ENCODE measurements around the gene ARMC12.

The ARMC12 gene

DNA sequence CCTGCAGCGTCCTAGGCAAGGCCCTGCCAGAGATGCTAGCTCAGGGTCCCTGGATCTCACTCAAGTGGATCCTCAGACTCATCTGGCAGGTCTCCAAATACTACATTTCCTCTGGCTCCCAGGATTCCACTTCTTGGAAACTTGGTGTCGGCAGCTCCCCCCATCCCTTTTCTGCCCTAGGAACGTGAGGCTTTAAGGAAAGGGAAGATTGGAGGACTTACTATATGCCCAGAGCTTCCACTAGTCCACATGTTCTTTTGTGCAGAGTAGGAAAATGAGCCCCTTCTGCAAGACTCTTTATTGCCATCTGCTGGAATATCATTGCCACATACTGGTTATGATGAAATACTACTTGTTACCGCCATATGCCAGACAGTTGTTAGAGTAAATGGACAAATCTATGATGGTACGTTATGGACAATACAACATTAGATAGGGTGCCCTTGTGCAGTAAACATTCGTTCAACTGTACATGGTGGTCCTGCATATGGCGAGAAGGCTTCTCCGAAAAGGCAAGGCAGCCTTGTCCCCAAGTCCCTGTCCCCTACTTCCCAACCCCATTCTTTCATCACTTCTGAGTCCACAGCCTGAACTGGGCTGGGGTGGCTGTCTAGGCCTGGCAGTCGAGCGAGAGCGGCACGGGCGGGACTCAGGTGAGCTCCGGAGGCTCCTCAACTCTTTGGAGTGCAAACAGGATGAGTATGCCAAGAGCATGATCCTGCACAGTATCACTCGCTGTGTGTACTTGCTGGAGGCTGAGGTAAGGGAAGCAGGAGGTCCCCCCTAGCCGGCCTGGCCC lies 780 bp downstream of the ARMC12 start:
- no peak for DNase-seq

DNA sequence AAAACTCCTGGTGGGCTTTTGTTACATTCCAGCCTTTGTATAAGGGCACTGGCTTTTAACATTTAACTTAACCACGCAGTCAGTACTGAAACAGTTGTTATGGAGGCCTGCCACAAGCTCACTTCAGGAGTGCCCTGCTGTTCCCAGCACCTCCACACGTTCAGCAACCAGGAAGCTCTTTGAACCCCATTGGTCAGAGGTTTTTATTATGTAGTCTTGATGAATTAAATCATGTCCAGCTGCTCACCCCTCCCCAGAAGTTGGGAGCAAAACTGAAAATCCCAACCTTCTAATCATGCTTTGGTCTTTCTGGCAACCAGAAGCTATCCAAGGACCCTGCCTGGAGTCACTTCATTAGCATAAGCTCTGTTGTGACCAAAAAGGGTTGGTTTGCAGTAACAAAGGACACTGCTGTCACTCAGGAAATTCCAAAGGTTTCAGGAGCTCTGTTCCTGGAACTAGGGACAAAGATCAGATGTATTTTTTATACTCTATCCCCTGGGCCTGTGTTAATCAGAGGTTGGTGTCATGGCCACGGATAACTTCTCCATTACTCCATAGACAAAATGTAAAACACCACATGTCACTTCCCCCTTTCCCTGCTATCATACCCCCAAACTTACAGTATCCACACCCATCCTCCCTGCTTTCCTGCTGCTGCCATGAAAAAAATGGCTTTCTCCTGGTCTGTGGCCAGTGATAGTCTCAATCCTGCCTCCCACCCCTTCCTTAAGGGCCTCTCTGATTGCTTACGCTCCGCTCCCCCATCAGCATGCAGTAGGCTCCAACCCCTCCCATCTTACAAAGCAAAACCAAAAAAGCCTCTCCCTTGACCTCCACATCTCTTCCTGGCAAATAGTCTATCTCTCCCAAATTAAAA lies 3.1 kb downstream of the ARMC12 start:
- DNase-seq, result no peak

DNA sequence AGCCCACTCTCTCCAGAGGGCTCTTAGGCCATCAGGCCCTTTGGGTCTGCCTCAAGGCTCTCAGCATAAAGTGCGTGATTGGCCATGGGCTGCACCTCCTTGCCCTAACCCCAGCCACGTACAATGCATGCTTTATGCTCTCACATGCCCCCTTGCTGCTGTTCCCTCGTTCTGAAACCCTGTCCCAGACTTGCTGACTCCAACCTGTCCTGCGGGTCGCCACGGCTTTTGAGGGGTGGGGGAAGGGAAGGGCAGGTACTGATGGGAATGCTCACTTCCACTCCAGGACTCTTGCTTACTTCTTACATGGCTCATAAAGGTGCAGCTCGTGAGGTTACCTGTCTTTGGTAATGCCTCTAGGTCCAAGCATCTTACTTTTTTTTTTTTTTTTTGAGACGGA lies 6.0 kb downstream of the ARMC12 start:
- DNase-seq, result no peak

DNA sequence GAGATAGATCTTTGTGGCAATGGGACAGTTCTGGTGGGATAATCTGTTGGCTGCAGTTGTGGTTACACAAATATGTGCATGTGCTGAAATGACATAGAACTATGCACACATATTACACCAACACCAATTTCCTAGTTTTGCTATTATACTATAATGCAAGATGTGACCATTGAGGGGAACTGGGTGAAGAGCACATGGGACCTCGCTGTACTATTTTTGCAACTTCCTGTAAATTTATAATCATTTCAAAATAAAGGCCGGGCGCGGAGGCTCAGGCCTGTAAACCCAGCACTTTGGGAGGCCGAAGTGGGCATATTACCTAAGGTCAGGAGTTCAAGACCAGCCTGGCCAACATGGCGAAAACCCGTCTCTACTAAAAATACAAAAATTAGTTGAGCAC lies 8.7 kb downstream of the ARMC12 start:
- DNase-seq, result no peak

DNA sequence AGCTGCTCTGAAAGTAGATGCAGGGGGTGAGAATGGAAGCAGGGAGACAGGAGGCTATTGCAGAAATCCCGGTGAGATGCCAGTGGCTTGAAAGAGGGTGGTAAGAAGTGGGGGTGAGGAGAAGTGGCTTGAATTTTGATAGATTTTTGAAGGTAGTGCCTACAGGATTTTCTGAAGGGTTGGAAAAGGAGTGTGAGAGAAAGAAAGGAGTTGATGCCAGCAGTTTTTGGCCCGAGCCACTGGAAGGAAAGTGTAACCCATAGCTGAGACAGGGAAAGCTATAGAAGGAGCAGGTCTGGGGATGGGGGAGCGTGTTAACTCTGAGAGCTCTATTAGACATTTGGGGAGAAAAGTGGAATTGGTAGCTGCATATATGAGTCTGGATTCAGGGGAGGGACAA lies 9.7 kb downstream of the ARMC12 start:
- DNase-seq, result no peak

DNA sequence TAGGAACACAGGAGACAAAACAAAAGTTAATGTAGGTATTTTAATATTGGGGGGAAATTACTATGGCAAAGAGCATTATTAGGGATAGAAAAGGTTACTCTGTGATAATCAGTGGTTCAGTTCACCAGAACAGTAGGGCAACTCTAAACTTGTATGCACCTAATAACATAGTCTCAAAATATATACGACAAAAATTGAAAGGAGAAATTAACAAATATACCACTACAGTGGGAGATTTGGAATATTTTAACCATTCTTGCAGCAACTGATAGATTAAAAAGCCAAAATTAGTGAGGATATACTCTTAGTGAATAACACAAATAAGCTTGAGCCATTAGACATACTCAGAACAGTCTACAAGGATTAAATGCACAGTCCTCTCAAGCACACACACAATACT lies 11.0 kb downstream of the ARMC12 start:
- no peak for DNase-seq

DNA sequence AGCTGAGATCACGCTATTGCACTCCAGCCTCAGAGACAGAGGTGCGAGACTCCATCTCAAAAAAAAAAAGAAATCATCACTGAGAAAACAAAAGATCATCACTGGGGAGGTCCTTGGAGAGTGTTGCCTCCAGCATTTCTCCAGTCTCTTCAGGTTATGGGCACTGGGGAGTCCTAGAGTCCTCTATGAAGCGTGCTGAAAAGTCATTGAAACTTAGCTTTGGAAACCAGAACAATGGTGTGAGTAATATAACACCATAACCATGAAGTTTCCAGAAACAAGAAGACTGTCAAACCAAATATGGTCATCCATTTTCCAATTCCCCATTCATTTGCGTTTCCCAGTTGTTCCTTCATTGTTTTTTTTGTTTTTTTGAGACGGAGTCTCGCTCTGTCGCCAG lies 13.7 kb downstream of the ARMC12 start:
- DNase-seq, result no peak

DNA sequence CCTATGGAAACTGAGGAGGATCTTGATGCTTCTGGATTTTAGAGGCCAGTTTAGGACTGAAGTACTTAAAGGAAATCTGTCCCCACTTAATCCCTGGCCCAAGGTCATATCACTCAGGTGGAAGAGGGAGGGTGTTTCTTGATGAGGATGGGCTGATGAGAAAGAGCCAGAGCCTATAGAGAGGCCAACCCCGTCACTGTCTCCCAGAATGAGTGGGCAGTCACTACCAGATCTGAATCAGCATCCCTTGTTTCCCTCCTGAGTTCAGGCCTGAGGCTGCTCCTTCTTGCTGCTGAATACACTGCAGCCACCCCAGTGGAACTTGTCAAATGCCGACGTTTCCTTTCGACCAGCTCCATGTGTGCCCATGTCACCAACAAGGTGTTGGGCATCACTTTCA lies 14.8 kb downstream of the ARMC12 start:
- DNase-seq, result no peak

DNA sequence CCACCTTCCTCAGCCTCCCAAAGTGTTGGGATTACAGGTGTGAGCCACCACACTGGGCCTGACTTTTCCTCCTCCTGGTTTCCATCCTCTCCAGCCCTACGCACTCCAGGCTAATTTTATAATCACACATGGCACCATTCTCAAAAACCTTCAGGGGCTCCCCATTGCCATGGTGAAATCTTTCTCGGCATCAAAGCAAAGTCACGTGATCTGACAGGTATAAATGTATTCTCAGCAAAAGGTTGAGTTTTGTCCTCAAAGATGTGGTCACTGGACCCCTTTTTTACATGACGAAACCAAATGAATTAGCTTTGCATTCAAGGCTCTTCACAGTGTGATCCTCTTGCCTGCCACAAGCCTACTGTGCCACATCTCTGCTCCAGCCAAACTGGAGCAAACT lies 15.5 kb downstream of the ARMC12 start:
- no peak for DNase-seq

DNA sequence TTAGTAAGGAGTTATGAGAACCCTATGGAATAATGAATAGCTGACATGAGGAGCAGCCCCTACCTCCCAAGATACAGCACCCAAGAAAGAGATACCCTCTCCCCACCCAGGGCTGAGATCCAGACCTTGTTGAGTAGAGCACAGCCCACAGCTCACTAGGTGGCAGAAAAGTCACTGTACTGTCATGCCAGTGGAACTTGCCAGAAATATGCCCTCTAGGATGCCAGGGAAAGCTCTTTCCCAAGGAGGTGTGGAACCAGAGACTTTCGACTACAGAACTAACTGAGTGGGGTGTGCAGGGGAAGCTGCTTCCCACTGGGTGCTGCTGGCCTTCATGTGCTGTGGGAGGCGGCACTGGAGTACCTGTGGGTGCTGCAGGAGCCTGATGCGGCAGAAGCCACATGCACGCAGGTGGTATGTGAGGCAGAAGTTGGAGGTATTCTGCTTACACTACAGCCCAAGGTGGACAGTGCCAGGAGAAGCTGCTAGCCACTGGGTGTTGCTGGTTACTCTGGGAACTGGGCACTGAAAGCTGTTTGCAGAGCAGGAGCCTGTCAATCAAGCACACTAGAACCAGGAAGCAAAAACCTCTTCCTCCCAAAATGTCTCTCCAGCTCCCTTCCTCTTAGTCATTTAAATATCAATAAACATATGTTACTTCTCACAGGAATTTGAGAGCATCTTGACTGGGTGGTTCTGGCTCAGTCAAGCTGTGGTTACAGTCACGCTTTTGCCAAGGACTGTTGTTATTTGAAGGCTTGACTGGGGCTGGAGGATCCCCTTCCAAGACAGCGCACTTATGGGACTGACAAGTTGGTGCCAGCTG lies 17.8 kb downstream of the ARMC12 start:
- no peak for DNase-seq

DNA sequence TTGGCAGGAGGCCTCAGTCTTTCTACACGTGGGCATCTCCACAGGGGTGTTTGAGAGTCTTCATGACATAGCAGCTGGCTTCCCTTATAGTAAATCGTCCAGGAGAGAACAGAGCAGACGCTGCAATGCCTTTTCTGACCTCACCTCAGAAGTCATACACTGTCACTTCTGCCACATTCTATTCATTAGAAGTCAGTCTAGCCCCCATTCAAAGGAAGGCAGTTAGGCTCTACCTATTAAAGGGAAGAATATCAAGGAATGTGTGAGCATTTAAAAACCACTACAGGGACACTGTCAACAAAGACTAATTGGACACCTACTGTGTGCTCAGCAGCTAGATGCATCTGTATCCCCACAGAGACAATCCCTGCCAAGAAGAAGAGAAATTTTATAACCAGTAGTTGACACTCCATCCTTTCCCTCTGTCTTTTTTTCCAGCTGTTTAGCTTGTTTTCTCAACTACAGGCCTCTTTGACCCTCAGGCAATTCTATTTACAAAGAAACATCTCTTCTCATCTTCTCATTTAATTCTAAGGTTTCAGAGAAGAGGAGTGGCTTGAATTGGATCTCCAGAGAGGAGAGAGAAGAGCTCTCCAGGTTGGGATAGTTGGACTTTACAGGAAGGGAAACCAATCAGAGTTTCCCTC lies 18.6 kb downstream of the ARMC12 start:
- no peak for DNase-seq

DNA sequence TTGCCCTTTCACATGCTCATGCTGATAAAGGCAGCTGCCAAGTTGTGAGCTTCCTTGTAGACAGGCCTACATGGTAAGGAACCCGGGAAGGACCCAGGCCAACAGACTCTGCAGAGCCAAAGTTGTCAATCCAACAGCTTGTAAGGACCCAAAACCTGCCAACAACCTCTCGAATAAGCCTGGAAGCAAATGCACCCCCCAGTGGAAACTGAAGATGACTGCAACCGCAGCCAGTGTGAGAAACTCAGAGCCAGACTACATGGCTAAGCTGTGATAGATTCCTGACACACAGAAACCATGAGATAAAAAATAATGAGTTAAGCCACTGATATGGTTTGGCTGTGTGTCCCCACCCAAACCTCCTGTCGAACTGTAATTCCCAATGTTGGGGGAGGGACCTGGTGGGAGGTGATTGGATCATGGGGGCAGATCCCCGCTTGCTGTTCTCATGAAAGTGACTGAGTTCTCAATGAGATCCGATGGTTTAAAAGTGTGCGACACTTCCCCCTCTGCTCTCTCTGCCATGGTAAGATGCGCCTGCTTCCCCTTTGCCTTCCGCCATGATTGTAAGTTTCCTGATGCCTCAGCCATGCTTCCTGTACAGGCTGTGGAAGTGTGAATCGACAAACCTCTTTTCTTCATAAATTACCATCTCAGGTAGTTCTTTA lies 20.8 kb downstream of the ARMC12 start:
- DNase-seq, result no peak

DNA sequence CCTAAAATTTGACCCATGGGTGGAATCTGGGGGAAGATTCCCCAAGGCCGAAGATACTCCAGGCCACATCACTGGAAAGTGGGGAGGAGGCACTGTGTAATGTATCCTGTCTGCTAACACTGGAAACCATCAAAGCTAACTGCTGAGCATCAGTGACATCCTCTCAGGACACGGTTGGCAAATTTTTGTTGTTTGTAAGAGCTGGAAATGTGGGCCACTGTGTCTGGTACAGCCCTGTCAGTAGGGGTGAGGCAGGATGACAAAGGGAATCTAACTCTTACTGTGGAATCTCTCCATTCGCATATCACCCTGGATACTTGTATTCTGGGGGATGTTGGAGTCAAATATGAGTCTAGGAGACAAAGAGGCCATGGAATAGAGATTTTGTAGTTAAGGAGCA lies 22.6 kb downstream of the ARMC12 start:
- DNase-seq, result no peak

DNA sequence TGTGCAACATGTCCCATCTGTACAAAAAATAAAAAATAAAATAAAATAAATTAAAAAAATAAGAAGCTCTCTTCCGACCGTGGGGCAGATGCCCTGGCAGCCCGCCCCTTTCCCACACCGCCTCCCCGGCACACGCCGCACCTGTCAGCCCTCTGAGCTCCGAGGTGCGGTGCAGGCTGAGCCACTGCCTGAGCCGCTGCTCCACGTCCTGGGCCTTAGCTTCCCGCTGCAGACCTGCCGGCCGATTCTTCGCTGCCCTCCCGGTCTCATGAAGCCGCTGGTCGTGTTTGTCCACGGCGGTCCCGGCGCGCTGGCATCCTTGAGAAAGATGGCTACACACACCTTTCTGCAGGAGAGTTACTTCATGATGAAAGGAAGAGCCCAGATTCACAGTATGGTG lies 28.9 kb downstream of the ARMC12 start:
- no peak for DNase-seq

DNA sequence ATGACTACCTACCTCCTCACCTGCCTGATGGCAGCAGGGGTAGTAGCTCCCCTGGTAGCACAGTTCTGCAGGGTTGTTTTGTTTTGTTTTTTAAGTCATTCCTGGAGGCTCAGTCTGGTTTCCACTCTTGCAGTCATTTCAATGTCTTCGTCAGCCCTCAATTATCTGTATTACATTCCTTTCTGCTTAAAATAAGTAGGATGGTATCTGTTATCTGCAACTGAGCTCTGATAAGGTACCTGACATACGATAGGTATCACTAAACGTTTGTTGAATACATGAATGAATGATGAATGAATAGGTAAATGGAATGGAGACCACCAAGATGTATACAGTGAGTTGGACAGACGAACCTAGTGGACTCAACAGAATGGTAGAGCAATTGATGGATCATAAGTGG lies 32.4 kb downstream of the ARMC12 start:
- no peak for DNase-seq

DNA sequence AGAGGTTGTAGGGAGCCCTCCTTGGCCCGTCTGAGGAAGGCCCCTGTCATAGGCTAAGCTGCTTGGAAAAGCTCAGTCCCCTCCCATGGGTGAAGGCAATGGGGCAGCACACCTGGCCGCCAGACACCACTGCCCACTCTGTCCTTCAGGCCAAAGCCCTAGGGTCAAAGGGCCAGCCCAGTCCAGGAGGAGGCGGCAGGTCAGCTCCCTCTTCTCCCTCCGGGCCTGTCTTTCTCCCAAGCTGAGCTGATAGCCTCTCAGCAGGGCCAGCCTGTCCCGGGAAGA lies 34.5 kb downstream of the ARMC12 start:
- no peak for DNase-seq

DNA sequence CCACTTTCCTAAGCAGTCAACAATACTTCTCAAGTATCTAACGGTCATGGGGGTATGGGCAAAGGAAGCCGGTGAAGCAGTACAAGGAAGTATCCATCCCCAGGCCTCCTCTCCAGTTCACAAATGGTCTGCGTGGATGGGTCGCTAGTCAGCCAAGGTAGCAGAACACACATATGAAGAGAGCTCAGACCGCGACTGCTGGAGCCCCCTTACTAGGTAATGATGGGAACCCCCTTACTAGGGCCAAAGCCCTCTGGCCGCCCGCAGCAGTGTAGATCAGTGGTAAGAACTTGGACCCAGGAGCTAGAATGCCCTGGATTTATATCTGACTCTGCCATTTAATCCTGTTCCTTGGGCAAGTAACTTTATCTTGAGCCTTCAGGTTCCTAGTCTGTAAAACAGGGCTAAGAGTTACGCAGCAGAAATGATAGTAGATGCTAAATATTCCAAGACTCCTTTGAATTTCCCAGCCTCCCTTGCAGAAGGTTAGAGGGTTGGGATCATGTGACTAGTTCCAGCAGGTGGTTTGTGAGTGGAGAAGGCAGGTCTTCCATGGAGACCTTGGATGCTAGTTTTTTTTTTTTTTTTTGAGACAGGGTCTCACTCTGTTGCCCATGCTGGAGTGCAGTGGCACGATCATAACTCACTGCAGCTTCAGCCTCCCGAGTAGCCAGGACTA lies 37.4 kb downstream of the ARMC12 start:
- DNase-seq, result no peak

DNA sequence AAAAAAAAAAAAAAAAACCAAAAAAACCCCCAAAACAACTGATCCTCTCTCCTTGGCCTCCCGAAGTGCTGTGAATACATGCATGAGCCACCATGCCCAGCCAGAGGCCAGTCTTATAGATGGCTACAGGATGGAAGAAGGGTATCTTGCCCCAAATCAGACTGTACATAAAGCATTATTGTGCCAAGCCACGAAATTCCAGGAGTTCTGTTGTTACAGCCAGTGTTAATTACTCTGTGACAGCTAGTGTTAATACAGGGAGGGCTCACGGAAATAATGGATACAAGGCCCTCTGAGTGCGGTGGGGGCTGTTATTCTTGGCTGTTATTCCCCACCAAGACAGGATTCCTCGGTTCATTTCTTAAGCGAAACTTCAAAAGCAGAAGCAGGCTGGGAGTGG lies 38.2 kb downstream of the ARMC12 start:
- no peak for DNase-seq

DNA sequence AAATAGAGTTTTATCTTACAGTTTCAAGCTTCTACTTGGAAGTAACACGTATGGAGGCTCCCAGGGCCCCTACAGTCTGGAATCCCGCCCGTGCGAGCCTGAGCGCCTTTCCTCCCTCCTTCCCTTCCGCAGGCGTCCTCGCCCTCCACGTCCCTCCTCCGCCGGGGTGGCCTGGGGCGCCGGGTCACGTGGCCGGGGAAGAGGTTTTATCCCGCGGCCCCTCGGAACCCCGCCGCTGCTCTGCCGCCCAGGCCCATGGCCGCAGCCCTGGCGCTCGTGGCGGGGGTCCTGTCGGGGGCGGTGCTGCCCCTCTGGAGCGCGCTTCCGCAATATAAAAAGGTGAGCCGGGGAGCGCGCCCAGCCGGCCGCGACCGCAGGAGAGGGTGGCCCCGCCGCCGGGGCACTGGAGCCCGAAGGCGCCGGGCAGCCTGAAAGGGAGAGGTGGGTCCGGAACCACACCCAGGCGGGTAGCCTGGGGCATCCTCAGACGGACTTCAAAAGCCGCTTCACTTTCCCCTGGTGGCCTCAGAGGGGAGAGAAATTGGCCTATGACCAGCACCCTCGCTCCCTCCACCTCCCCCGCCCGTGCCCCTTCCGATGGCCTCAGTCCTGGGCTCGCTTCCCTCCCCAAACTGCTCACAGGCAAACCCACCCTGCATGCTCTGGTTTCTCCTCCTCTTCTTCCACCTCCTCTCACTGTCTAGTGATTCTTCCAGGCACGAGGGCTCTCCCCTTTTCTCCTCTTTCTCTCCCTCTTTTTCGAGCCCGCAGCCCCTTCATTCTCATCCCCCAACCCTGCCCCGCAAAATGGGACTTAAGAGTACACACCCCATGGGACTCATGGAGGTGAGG lies 39.8 kb downstream of the ARMC12 start, which contains the start of gene CLPSL2:
CLPSL2 (plus strand) TSS at position 235 of the 852 bp plus-strand sequence; CDS start at position 256, 21 bp downstream.
- peak; percentile 53 for DNase-seq

DNA sequence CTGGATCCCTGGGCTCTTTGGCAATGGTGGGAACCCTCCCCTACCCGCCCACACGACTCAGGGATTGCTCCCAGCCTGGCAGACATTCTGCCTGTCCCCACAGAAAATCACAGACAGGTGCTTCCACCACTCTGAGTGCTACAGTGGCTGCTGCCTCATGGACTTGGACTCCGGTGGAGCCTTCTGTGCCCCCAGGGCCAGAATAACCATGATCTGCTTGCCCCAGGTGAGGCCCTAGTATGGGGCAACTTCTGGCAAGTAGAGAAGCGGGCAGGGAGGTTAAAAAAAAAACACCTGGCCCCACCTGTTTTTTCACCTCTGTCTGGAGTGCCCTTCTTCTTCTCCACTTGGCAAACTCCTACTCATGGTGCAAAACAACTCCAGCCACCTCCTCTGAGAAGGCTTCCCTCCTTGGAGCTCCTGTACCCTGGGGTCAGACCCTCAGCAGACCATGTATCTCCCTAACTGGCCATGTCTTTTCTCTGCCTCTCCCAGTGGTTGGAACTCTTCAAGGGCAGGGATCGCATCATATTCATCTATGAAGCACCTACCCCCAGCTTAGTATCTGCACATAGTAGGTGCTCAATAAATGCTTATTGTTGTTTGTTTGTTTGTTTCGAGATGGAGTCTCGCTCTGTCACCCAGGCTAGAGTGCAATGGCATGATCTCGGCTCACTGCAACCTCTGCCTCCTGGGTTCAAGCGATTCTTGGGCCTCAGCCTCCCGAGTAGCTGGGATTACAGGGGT lies 40.7 kb downstream of the ARMC12 start:
- no peak for DNase-seq

Data from right hindlimb (tissue), 1 donor.